Right ventricle myocardium superior (tissue), 1 donor: ENCODE results near the gene ATP8B4. TPM values are rescaled to one million over a fixed set of nuclear protein-coding genes. Genes with fewer than 3 reads are reported as not detected.

Experiments
- ATAC-seq: fragments of 200-7000 bp; cut with Tn5 transposase; one replicate; pipeline ENCODE4 v1.9.1; 2020; ENCODE audit warnings: mild to moderate bottlenecking; ENCODE audit not compliant: poor library complexity
- DNase-seq: peaks from one replicate; pipeline ENCODE4 v3.0.0-alpha.2; 2020
- intact Hi-C: fragments of 100-400 bp; cut with DNase I; formaldehyde crosslinking; loops from one replicate; pipeline ENCODE4 v1.11.2; 2022
- total RNA-seq: library from RNA; stranded (reverse); fragmentation: NEBNext Ultra II Directional; extraction: Animal tissue kit (Norgen Biotek cat#: 25700); gene quantifications from one replicate; pipeline ENCODE4 v1.2.1, GENCODE V29; 2021
- donor health status: DM: no; HTN: yes; CAD: no; lungs with severe emphysema.

ATP8B4 gene
- total RNA-seq, 1 donor from 2014 or later: 3.6 TPM

DNA sequence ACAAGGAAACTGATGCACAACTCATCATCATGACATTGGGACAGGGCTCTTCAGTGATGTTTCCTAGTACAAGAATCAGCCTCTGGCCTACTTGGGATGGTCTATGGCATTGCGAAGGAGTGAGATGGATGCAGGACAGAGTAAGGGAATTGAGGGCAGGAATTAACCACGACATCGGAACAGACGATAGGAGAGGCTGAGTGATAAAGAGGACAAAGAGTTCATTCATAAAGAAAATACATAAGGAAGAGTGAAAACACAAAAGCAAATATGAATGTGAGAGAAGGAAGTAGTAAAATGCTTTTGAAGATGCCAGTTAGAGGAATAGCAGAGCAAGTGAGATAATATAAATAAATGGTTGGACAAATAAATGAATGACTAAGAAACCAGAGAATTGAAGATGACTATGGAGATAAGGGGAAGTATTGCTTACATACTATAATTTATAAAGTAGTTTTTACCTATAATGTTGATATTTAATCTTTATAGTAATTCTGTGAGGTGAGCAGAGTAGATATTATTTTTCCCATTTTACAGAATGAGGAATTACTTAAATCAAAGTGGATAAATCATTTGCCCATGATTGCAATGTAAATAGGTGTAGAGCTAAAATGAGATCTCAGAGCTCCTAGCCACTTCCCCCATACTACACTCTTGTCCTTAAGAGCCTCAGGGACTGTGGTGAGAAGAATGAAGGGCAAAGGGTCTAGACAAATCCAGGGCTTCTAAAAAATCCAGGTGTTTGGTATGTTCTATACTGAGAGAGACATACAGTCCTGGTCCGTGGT, 294.9 kb downstream of the ATP8B4 start:
- no peak for ATAC-seq
- DNase-seq: no peak
- intact Hi-C loops: no loop called here

GRCh38 chr15:49817100-49817499, 301.9 kb downstream of the ATP8B4 start:
- ATAC-seq: no peak
- DNase-seq: no peak
- intact Hi-C loops: no loop called here

DNA sequence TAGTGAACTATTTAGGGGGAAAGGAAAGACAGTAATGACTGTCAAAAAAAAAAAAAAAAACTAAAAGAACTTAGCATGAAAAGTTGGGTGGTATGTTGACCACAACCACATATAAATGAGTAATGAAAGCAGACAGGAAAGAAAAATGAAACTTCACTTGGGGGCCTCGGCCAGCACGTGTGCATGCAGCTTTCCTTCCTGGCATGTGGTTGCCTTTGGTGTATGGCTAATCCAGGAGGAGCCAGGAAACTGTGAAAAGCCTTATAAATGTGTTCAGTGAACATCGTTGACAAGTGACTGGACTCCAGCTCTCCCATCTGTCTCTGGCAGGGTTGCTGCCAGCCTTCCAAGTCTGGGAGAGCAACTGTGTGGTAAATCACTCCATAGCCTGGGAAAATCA, 303.1 kb downstream of the ATP8B4 start:
- ATAC-seq (peak; percentile 39), DNase-seq (no peak)
- intact Hi-C loops: no loop called here

- intact Hi-C loops: no loop called here
- DNase-seq: no peak
- no peak for ATAC-seq
These were observed 303.5 kb downstream of the ATP8B4 start for GRCh38 chr15:49815526-49815925.

GRCh38 chr15:49814709-49815108, 304.3 kb downstream of the ATP8B4 start:
- DNase-seq: no peak
- peak; percentile 52 for ATAC-seq
- intact Hi-C loops: no loop called here

- intact Hi-C loops: no loop called here
- ATAC-seq: peak; percentile 29
These were observed 305.4 kb downstream of the ATP8B4 start for GRCh38 chr15:49813625-49814024.

GRCh38 chr15:49810720-49811119, 308.3 kb downstream of the ATP8B4 start:
- intact Hi-C loops: no loop called here
- DNase-seq (no peak), ATAC-seq (no peak)

More at GRCh38 chr15:49813625-49814024, 305.4 kb downstream of the ATP8B4 start:
- DNase-seq: no peak

DNA sequence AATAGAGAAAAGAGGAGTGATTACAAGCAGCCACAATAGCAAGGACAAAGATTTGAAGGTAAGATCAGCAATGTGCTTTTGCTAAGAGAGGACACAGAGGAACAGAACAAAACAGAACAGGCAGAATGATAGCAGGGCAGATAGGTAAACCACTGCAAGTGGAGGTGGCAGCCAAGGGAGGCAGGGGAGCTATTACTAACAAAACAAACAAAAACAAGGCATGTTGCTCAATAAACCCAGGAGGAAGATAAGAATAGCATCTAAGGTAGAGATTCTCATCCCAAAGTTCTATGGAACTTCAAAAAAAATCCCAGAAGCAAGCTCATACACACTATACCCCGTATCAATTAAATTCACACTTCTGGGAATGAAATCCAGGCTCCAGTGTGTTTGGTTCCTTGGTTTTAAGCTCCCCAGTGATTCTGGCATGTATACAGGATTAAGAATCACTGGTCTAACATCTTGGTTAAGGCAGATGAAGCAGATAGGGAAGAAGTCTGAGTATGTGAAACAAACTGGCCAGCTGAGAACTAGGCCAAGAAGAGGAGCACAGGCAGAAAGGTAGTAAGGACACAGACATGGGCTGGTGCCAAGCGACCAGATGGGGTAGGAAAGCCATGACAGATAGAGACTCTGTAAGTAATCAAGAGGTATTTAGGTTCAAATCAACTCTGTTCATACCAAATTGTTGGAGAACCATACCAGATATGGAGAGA, 309.0 kb downstream of the ATP8B4 start:
- ATAC-seq (no peak), DNase-seq (no peak)
- intact Hi-C loops: no loop called here

GRCh38 chr15:49808341-49808740, 310.7 kb downstream of the ATP8B4 start:
- DNase-seq (no peak), ATAC-seq (no peak)
- intact Hi-C loops: no loop called here

Other genes with a start within 250 kb of the ATP8B4 start
- 0.24 TPM for gene SLC27A2, start 63.0 kb upstream of the ATP8B4 start, total RNA-seq
- gene HDC, start 146.5 kb upstream of the ATP8B4 start, total RNA-seq: 0.65 TPM
- 8.4 TPM for gene GABPB1, start 236.0 kb upstream of the ATP8B4 start, total RNA-seq